ENCODE measurements around the gene NAGLU. TPM values are rescaled to one million over a fixed set of nuclear protein-coding genes. Genes with fewer than 3 reads are reported as not detected.

The NAGLU gene
- total and polyA plus RNA-seq, 2 of the 13 experiments (the other 11 are each of a cell fraction or from before 2014, with no cell fraction given), result 28.2 to 40.1 TPM

GRCh38 chr17:42561897-42562387, 25.9 kb downstream of the NAGLU start, which contains the start of gene COASY (continued):
- TF ChIP-seq, protein P1, sequence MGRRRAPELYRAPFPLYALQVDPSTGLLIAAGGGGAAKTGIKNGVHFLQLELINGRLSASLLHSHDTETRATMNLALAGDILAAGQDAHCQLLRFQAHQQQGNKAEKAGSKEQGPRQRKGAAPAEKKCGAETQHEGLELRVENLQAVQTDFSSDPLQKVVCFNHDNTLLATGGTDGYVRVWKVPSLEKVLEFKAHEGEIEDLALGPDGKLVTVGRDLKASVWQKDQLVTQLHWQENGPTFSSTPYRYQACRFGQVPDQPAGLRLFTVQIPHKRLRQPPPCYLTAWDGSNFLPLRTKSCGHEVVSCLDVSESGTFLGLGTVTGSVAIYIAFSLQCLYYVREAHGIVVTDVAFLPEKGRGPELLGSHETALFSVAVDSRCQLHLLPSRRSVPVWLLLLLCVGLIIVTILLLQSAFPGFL (CRISPR knock-in tag; IDR thresholded peaks at IDR 0.05), result no peak
- TF ChIP-seq HDAC6 (IDR thresholded peaks at IDR 0.05; ENCODE audit: low read depth, low read length) (no peak), STAT5B (CRISPR knock-in tag; IDR thresholded peaks at IDR 0.05) (peak; percentile 69), PRPF4 (IDR thresholded peaks at IDR 0.05; ENCODE audit: low read depth, low read length, poor library complexity, severe bottlenecking) (no peak), ZKSCAN5 (CRISPR knock-in tag; IDR thresholded peaks at IDR 0.05) (no peak), ZNF607 (CRISPR knock-in tag; IDR thresholded peaks at IDR 0.05; ENCODE audit: borderline replicate concordance) (peak; percentile 82; the same call in 1 of the 2 replicates), ZBTB3 (CRISPR knock-in tag; IDR thresholded peaks at IDR 0.05; ENCODE audit: borderline replicate concordance, low read depth) (no peak), SYNCRIP (IDR thresholded peaks at IDR 0.05; ENCODE audit: insufficient read depth, low read depth, low read length) (no peak), DBP (CRISPR knock-in tag; IDR thresholded peaks at IDR 0.05; ENCODE audit: not compliant biosample characterization) (no peak), PHF5A (CRISPR knock-in tag; IDR thresholded peaks at IDR 0.05; ENCODE audit: low read depth, unreplicated experiment) (peak; percentile 90), ZNF660 (CRISPR knock-in tag; IDR thresholded peaks at IDR 0.05; ENCODE audit: borderline replicate concordance, low read depth) (no peak), HDAC1 (CRISPR knock-in tag; IDR thresholded peaks at IDR 0.05) (peak; percentile 93), ADNP (CRISPR knock-in tag; IDR thresholded peaks at IDR 0.05) (no peak; the same call in 1 of the 2 replicates), ZNF672 (CRISPR knock-in tag; IDR thresholded peaks at IDR 0.05) (no peak), ATF1 (CRISPR knock-in tag; IDR thresholded peaks at IDR 0.05) (no peak), HMG20A (CRISPR knock-in tag; IDR thresholded peaks at IDR 0.05; ENCODE audit: borderline replicate concordance) (no peak), ZNF17 (CRISPR knock-in tag; IDR thresholded peaks at IDR 0.05) (no peak), GATAD1 (CRISPR knock-in tag; IDR thresholded peaks at IDR 0.05) (peak; percentile 97), GABPA (IDR thresholded peaks at IDR 0.05; ENCODE audit: low read depth, low read length) (no peak), GABPA (CRISPR knock-in tag; IDR thresholded peaks at IDR 0.05; ENCODE audit: low read depth) (peak; percentile 98), SOX13 (IDR thresholded peaks at IDR 0.05) (no peak), SOX13 (CRISPR knock-in tag; conservative IDR thresholded peaks at IDR 0.05 in 1 of 2, IDR thresholded peaks at IDR 0.05 in 1 of 2) (0 out of 4 replicates have a peak, but pooled peaks of 1 of the 2 experiments have one; percentile 51), NFATC3 (CRISPR knock-in tag; IDR thresholded peaks at IDR 0.05) (no peak), ATF2 (CRISPR knock-in tag; IDR thresholded peaks at IDR 0.05) (peak; percentile 88; the same call in 1 of the 2 replicates)
- TF ChIP-seq, protein P2, sequence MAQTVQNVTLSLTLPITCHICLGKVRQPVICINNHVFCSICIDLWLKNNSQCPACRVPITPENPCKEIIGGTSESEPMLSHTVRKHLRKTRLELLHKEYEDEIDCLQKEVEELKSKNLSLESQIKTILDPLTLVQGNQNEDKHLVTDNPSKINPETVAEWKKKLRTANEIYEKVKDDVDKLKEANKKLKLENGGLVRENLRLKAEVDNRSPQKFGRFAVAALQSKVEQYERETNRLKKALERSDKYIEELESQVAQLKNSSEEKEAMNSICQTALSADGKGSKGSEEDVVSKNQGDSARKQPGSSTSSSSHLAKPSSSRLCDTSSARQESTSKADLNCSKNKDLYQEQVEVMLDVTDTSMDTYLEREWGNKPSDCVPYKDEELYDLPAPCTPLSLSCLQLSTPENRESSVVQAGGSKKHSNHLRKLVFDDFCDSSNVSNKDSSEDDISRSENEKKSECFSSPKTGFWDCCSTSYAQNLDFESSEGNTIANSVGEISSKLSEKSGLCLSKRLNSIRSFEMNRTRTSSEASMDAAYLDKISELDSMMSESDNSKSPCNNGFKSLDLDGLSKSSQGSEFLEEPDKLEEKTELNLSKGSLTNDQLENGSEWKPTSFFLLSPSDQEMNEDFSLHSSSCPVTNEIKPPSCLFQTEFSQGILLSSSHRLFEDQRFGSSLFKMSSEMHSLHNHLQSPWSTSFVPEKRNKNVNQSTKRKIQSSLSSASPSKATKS (CRISPR knock-in tag; IDR thresholded peaks at IDR 0.05), result no peak
- TF ChIP-seq, protein P3, sequence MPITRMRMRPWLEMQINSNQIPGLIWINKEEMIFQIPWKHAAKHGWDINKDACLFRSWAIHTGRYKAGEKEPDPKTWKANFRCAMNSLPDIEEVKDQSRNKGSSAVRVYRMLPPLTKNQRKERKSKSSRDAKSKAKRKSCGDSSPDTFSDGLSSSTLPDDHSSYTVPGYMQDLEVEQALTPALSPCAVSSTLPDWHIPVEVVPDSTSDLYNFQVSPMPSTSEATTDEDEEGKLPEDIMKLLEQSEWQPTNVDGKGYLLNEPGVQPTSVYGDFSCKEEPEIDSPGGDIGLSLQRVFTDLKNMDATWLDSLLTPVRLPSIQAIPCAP (CRISPR knock-in tag; IDR thresholded peaks at IDR 0.05; ENCODE audit: low read depth), result peak; percentile 51; the same call in 1 of the 2 replicates

All from HepG2 (cell line).